Stimulated activated naive CD4-positive, alpha-beta T cell treated with Interleukin-2 at 50 U/mL for 16 hours (primary cell): Measurements from ENCODE around the gene MSI2.

Source experiments
- DNase-seq: peaks from one replicate; lab custom pipeline; 2025; lab: John Stamatoyannopoulos, UW

The MSI2 gene

DNA sequence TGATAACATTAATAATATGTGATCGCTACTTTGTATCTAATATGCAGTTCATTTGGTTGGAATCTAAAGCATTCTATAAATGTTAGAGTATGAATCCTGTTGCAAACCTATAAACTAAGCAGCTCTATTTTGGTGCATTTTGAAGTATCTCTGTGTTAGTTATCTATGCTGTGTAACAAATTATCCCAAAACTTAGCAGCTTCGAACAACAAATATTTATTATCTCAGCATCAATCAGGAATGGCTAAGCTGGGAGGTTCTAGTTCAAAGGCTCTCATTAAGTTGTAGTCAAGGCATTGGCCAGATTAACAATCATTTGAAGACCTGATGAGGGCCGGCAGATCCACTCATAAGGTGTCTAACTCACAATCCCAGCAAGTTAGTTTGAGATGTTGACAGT is 10.1 kb upstream of the MSI2 start:
- no peak for DNase-seq

- no peak for DNase-seq
Observed at GRCh38 chr17:57247261-57247660, 9.1 kb upstream of the MSI2 start.

DNA sequence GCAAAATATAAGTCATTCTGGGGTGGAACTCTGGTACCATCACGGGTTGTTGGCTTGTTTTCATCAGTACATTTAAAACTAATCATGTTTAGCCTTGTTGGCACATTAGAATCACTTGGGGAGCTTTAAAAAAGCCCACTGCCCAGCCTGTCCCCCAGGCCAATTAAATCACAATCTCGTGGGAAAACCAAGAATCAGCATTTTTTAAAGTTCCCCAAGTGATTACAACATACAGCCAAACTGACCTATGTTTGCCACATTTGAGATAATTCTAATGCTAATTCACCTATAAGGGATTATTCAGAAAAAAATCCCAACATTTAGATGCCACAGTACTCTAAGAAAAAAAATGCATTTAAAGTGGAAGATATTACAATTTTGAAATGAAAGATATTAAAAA is 8.4 kb upstream of the MSI2 start:
- no peak for DNase-seq

GRCh38 chr17:57249520-57249919 is 6.8 kb upstream of the MSI2 start:
- no peak for DNase-seq

GRCh38 chr17:57251211-57251787 is 5.0 kb upstream of the MSI2 start:
- DNase-seq: no peak

DNA sequence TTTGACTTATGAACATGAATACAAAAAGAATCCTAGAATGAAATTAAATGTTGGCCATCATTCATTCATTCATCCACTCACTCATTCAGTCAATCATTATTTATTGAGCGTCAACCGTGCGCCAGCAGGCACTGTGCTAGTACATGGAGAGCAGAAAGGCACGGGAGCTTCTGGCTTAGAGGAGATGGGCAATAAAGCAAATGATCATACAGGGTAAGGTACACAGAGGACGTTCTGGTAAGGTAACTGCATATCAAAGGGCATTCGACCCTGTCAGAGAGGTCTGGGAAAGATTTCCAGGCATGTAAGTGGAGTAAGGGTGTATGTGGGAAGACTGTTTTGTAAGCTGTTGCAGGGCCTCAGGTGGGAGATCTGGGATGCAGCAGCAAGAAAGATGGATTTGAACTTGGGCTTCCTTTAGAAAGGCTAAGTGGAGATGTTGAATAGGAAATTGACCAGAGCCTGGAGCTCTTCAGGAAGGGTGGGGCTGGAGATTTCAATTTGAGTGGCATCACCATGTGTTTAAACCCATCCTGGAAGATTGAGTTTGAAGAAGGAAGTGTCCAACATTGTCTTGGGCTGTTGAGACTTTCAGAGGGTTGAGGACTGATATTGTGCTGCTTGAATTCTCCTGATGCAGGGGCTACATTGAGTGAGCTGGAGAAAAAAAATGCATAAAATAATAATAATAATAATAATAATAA is 2.8 kb upstream of the MSI2 start:
- no peak for DNase-seq

GRCh38 chr17:57255182-57255775 is 1.0 kb upstream of the MSI2 start:
- no peak for DNase-seq

DNA sequence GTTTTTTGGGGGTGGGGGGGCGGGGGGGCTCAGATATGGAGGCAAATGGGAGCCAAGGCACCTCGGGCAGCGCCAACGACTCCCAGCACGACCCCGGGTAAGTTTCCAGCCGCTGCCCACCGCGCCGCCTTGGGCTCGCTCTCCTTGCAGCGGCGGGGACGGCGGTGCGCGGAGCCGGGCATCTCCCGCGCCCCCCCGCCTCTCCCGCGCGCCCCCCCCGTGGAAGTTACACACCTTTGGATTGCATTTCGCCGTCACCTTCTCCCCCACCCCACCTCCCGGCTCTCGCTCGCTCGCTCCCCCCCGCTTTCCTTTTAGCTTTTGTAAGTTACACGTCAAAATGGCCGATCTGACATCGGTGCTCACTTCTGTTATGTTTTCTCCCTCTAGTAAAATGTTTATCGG is 387 bp downstream of the MSI2 start:
- DNase-seq: peak; percentile 39

- no peak for DNase-seq
Observed at GRCh38 chr17:57257195-57257894, 1.0 kb downstream of the MSI2 start.

DNA sequence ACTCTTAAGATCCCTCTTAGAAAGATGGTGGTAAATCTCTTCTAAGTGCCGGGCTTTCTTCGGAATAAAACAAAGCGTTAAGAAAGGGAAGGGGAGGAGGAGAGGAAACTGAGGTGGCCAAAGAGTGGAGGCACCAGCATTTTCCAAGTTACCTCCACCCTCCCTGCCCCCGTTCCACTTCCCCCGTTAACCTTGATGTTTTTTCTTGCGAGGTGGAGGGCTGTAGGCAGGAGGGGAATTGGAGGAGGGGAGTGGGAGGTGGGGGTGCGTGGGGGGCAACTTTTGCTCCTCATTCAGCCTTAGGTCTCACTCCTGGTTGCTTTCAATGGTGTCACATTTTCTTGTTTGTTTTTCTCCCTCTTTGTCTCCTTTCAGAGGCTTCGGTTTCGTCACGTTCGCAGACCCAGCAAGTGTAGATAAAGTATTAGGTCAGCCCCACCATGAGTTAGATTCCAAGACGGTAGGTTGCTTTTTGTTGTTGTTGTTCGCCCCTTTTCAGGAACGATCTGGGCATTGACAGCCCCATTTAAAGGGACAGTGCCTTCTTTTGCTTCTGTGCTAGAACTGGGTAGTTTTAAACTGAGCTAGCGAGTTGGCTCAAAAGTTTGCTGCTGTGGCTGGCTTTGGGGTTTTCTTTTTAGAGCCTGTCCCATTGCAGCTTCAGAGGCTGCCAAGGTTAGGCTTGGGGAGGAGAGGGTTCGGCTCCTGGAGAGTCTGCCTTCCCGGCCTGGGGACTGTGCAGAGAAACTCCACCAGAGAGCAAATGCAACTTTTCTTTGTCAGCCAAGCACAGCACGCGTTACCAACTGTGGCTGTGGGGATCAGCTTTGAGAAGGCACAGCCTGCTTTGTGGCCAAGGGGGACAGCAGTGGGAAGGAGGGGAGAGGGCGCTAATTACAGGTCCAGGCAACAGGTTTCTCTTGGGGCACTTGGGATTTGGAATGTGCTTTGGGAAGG is 1.9 kb downstream of the MSI2 start:
- DNase-seq: no peak

DNA sequence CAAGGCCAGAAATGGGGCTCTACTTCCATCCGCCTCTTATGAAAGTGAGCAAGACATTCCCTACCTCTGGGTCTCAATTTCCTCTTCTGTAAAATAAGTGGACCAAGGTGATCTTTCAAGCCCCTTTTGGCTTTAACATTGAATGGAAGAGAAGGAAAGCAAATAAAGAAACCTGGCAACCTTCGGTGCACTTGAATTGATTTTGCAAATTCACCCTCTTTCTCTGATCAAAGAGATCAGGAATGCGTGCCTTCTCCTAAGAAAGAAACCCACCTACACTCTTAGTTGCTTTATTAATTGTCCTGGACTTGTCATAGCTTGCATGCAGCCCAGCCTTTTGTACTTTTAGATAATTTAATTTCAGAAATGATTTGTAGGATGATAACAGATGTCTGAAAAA is 3.0 kb downstream of the MSI2 start:
- DNase-seq: no peak

DNA sequence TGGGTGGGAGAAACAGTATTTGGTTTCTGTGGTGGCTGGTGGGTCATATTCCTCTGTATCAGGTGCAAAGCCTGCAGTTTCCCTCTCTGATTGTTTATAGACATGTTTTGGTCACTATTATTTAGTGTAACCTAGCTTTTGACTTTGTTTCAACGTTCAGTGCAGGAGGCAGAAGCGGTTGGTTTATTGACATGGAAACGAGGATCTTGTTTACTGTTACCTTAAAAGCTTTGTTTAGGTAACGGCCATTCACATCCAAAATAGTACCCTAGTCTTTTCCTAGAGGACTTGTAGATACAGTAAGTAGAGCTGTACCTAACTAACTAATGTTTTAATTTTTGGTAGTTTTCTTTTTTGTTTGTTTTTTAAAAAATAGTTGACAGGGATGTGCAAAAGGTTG is 3.5 kb downstream of the MSI2 start:
- no peak for DNase-seq

- DNase-seq: no peak
Observed at GRCh38 chr17:57260325-57261083, 4.2 kb downstream of the MSI2 start.

- DNase-seq: no peak
Observed at GRCh38 chr17:57261084-57261461, 4.8 kb downstream of the MSI2 start.

DNA sequence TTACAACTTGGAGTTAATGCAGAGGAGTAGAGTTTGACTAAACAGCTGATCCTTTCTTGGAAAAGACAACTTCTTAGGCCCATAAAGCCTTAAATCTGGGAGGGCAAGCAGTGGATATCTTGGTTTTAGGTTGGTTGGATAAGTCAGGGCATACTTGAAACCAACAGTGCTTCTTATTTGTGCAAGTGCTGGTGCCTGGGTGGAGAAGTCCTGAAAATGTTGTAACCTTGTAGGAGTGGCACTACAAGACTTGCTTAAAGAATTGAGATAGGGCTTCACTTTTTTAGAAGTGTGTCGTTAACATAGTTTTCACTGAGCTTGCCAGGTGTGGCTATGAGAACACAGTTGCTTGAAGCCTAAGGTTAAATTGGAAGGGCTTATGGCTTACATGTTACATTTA is 6.2 kb downstream of the MSI2 start:
- DNase-seq: no peak

DNA sequence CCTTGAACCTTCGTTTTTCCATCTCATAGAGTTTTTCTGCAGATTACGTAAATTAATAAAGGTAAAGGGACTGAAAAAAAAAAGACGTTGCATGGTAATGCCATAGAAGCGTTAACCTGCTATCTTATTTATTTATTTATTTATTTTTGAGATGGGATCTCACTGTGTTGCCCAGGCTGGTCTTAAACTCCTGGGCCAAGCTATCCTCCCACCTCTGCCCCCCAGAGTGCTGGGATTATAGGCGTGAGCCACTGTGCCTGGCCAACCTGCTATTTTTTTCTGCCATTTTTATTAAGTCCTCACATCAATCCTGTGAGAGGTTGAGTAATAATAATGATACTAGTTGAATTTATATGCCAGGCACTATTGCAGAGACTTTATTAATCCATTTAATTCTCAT is 7.9 kb downstream of the MSI2 start:
- DNase-seq: no peak

DNA sequence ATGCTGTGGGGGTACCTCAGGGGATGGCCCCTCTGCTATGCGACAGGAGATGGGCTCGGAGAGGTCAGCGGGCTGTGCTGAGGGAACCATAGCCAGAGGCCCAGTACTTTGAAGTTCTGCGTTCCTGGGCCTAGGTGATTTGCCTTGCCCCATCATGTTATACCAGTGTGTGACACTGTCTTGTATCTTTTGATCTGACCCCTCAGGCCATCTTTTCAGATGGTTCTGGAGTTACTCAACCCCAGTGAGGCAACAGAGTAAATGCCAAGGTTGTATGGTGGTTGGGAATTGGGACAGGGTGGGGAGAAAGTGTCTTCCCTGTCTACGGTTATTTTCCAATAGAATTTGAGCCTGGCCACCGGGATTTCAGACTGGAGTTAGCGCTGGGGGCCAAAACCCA is 8.5 kb downstream of the MSI2 start:
- no peak for DNase-seq

GRCh38 chr17:57266902-57267311 is 10.6 kb downstream of the MSI2 start:
- no peak for DNase-seq

DNA sequence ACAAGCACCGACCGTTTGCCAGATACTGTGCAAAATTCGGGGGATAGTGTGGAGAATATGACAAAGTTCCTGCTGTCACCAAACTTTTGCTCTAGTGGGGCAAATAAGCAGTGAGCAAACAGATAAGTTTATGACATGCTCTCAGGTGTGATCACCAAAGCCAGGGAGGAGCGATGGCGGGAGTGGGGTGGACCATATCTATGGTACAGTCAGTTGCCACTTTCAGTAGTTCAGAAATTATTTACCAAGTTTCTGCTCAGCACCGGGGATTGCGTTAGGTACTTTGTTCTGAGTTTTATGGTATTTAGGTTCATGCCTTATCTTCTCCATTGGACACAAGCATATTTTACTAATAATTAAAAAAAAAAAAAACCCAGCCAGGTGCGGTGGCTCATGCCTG is 11.9 kb downstream of the MSI2 start:
- DNase-seq: no peak

- no peak for DNase-seq
Observed at GRCh38 chr17:57269052-57269451, 12.7 kb downstream of the MSI2 start.

GRCh38 chr17:57269598-57270255 is 13.4 kb downstream of the MSI2 start:
- no peak for DNase-seq
